IMR-90 (cell line): Measurements from ENCODE around the gene DNAJC11. TPM values are rescaled to one million over a fixed set of nuclear protein-coding genes. Genes with fewer than 3 reads are reported as not detected.

Experiments used
- ATAC-seq: fragments of 200-7000 bp; cut with Tn5 transposase; 2 replicates; pipeline ENCODE4 v1.9.1; 2020; ENCODE audit warnings: low read depth, mild to moderate bottlenecking, moderate library complexity
- BruUV-seq: library from RNA; stranded (reverse); fragments of 400-500 nt; replicated peaks from 2 replicates; lab custom pipeline; 2021; lab: Mats Ljungman, UMichigan
- CTCF ChIA-PET: fragments of 300-600 bp; formaldehyde crosslinking; extraction: SDS; loops from one replicate; lab custom pipeline; 2021; ENCODE audit warnings: antibody characterized with exemption; lab: Yijun Ruan, JAX
- POLR2A ChIA-PET: fragments of 300-600 bp; sonication (Branson Sonifier 250); formaldehyde crosslinking; loops from one replicate; lab custom pipeline; 2022; ENCODE audit warnings: antibody characterized with exemption; ENCODE audit not compliant: unreplicated experiment; lab: Charles Lee
- DNase-seq: peaks from one replicate; pipeline ENCODE4 v3.0.0; 2013
- H2AFZ ChIP-seq: replicated peaks from 2 replicates; pipeline ENCODE3; 2013; ENCODE audit warnings: low read length, mild to moderate bottlenecking; ENCODE audit not compliant: poor library complexity
- H2AK5ac ChIP-seq: 2 replicates; pipeline ENCODE4 v1.6.1; 2013; ENCODE audit warnings: low read depth, low read length, inconsistent platforms
- H2AK9ac ChIP-seq: replicated peaks from 2 replicates; pipeline ENCODE3; 2013; ENCODE audit warnings: mild to moderate bottlenecking, low read depth, low read length, moderate library complexity; ENCODE audit not compliant: poor library complexity
- H2BK120ac ChIP-seq: 2 replicates; pipeline ENCODE4 v1.6.1; 2013; ENCODE audit warnings: low read depth, low read length, inconsistent platforms
- H2BK15ac ChIP-seq: 3 replicates; pipeline ENCODE4 v1.6.1; 2013; ENCODE audit warnings: low read depth, low read length, inconsistent platforms
- H2BK20ac ChIP-seq: 2 replicates; pipeline ENCODE4 v1.6.1; 2013; ENCODE audit warnings: low read depth, mild to moderate bottlenecking, inconsistent platforms, low read length, moderate library complexity
- H2BK5ac ChIP-seq: 2 replicates; pipeline ENCODE4 v1.6.1; 2013; ENCODE audit warnings: mild to moderate bottlenecking, low read depth, low read length, inconsistent platforms; ENCODE audit not compliant: poor library complexity, severe bottlenecking
- H3K14ac ChIP-seq: replicated peaks from 2 replicates; pipeline ENCODE4 v1.6.1; 2013; ENCODE audit warnings: low read depth, low read length, inconsistent platforms
- H3K18ac ChIP-seq: 2 replicates; pipeline ENCODE4 v1.6.1; 2013; ENCODE audit warnings: low read depth, low read length, control low read depth
- H3K23ac ChIP-seq: 2 replicates; pipeline ENCODE4 v1.6.1; 2013; ENCODE audit warnings: low read depth, low read length, inconsistent platforms
- H3K27ac ChIP-seq: 2 replicates; pipeline ENCODE4 v1.5.1; 2013; ENCODE audit warnings: mild to moderate bottlenecking, control low read depth, low read length; ENCODE audit not compliant: insufficient read depth
- H3K27me3 ChIP-seq: 2 replicates; pipeline ENCODE4 v1.6.1; 2013; ENCODE audit warnings: low read length; ENCODE audit not compliant: control insufficient read depth, insufficient read depth
- H3K36me3 ChIP-seq: 2 replicates; pipeline ENCODE4 v1.6.1; 2013; ENCODE audit warnings: low read length, mixed read lengths; ENCODE audit not compliant: control insufficient read depth, insufficient read depth
- H3K4ac ChIP-seq: 2 replicates; pipeline ENCODE4 v1.6.1; 2013; ENCODE audit warnings: low read depth, low read length, inconsistent platforms
- H3K4me1 ChIP-seq: 2 replicates; pipeline ENCODE4 v1.6.1; 2013; ENCODE audit warnings: low read length, mixed read lengths; ENCODE audit not compliant: control insufficient read depth, insufficient read depth
- H3K4me2 ChIP-seq: 2 replicates; pipeline ENCODE4 v1.6.1; 2013; ENCODE audit warnings: low read depth, mild to moderate bottlenecking, control low read depth, low read length, moderate library complexity
- H3K4me3 ChIP-seq: 2 replicates; pipeline ENCODE4 v1.5.1; 2013; ENCODE audit warnings: low read depth, mild to moderate bottlenecking, control low read depth, low read length, moderate library complexity; ENCODE audit not compliant: insufficient read depth
- H3K56ac ChIP-seq: 2 replicates; pipeline ENCODE4 v1.6.1; 2013; ENCODE audit warnings: low read length, inconsistent platforms; ENCODE audit not compliant: insufficient read depth; ENCODE audit errors: extremely low read depth
- H3K79me1 ChIP-seq, 2 experiments: 2 replicates each; pipeline ENCODE4 v1.6.1; 2013; ENCODE audit warnings: low read length in 2 of 2, inconsistent platforms in 1 of 2, low read depth in 1 of 2
- H3K9ac ChIP-seq: 2 replicates; pipeline ENCODE4 v1.6.1; 2013; ENCODE audit warnings: low read depth, low read length, control low read depth
- H3K9me1 ChIP-seq: 2 replicates; pipeline ENCODE4 v1.6.1; 2013; ENCODE audit warnings: low read length, inconsistent platforms; ENCODE audit not compliant: insufficient read depth
- H3K9me3 ChIP-seq: 2 replicates; pipeline ENCODE4 v1.6.1; 2013; ENCODE audit warnings: low read length; ENCODE audit not compliant: control insufficient read depth, insufficient read depth
- H4K20me1 ChIP-seq: 2 replicates; pipeline ENCODE4 v1.6.1; 2013; ENCODE audit warnings: low read length, inconsistent platforms; ENCODE audit not compliant: insufficient read depth
- H4K5ac ChIP-seq: 2 replicates; pipeline ENCODE4 v1.6.1; 2013; ENCODE audit warnings: mild to moderate bottlenecking, low read depth, low read length, control low read depth
- H4K8ac ChIP-seq, 2 experiments: 2 replicates each; pipeline ENCODE4 v1.6.1; 2013; ENCODE audit warnings: low read depth in 2 of 2, low read length in 2 of 2, control low read depth in 1 of 2, inconsistent platforms in 1 of 2
- H4K91ac ChIP-seq: 2 replicates; pipeline ENCODE4 v1.6.1; 2013; ENCODE audit warnings: low read depth, low read length, inconsistent platforms; ENCODE audit not compliant: insufficient read depth
- BHLHE40 ChIP-seq: fragments of 150-350 bp; IDR thresholded peaks from 2 replicates; pipeline ENCODE4 v1.6.1; 2016; ENCODE audit warnings: mild to moderate bottlenecking, low read depth, low read length
- CEBPB ChIP-seq: IDR thresholded peaks from 2 replicates; pipeline ENCODE4 v1.6.1; 2012; ENCODE audit warnings: low read depth, low read length, improper control_type of control experiment
- CHD1 ChIP-seq: IDR thresholded peaks from 2 replicates; pipeline ENCODE4 v1.6.1; 2012; ENCODE audit warnings: low read depth, low read length, improper control_type of control experiment
- FOS ChIP-seq: fragments of 150-350 bp; IDR thresholded peaks from 2 replicates; pipeline ENCODE4 v1.6.1; 2016; ENCODE audit warnings: low read depth, low read length
- MAFK ChIP-seq: IDR thresholded peaks from 2 replicates; pipeline ENCODE4 v1.6.1; 2012; ENCODE audit warnings: low read depth, low read length, improper control_type of control experiment
- MAZ ChIP-seq: IDR thresholded peaks from 2 replicates; pipeline ENCODE4 v1.6.1; 2012; ENCODE audit warnings: low read depth, mild to moderate bottlenecking, low read length, improper control_type of control experiment, moderate library complexity, borderline replicate concordance
- MXI1 ChIP-seq: IDR thresholded peaks from 2 replicates; pipeline ENCODE4 v1.6.1; 2012; ENCODE audit warnings: low read depth, mild to moderate bottlenecking, low read length, moderate library complexity, borderline replicate concordance
- NFE2L2 ChIP-seq: fragments of 150-350 bp; IDR thresholded peaks from 2 replicates; pipeline ENCODE4 v1.6.1; 2016; ENCODE audit warnings: low read depth, mild to moderate bottlenecking, low read length
- POLR2A ChIP-seq: IDR thresholded peaks from 2 replicates; pipeline ENCODE4 v1.6.1; 2012; ENCODE audit warnings: mild to moderate bottlenecking, low read depth, low read length
- RAD21 ChIP-seq: IDR thresholded peaks from 2 replicates; pipeline ENCODE4 v1.6.1; 2012; ENCODE audit warnings: low read length, improper control_type of control experiment
- RCOR1 ChIP-seq: IDR thresholded peaks from 2 replicates; pipeline ENCODE4 v1.6.1; 2012; ENCODE audit warnings: mild to moderate bottlenecking, low read length, improper control_type of control experiment; ENCODE audit not compliant: insufficient replicate concordance
- RFX5 ChIP-seq: IDR thresholded peaks from 2 replicates; pipeline ENCODE4 v1.8.0; 2012; ENCODE audit warnings: low read depth, mild to moderate bottlenecking, low read length, moderate library complexity
- SMC3 ChIP-seq: fragments of 150-350 bp; IDR thresholded peaks from 2 replicates; pipeline ENCODE4 v1.6.1; 2016; ENCODE audit warnings: low read depth, mild to moderate bottlenecking, antibody characterized with exemption, low read length, moderate library complexity
- WGBS, 2 experiments: methylation state at CpG; one replicate each; pipeline versions ENCODE4 v1.1.5 to v1.1.7; 2013; ENCODE audit warnings: missing lambda C conversion rate in 2 of 2; ENCODE audit not compliant: insufficient read length in 1 of 2; ENCODE audit errors: extremely low coverage in 2 of 2; 5-methylcytosine and 5-hydroxymethylcytosine counted together
- dilution Hi-C: fragments of 300-500 bp; cut with HindIII; formaldehyde crosslinking; loops from one replicate; pipeline ENCODE4 v1.14.3; 2018; ENCODE audit warnings: low sequenced_read_pairs; ENCODE audit not compliant: unreplicated experiment
- in situ Hi-C: fragments of 300-500 bp; cut with MboI; formaldehyde crosslinking; loops from 3 replicates; pipeline ENCODE4 v1.14.3; 2019; ENCODE audit warnings: low sequenced_read_pairs, inconsistent platforms, mixed read lengths
- intact Hi-C: fragments of 100-400 bp; cut with micrococcal nuclease; formaldehyde crosslinking; loops from 2 replicates; pipeline ENCODE4 v1.10.0; 2022
- polyA plus RNA-seq, 3 experiments: library from polyadenylated mRNA; depleted of rRNA; stranded (reverse); fragments of >200 nt; gene quantifications; 2 replicates each; pipeline ENCODE4 v1.2.3, GENCODE V29; 2012; ENCODE audit warnings: low replicate concordance in 1 of 3
- total RNA-seq: library from RNA; depleted of rRNA; stranded (reverse); fragments of >200 nt; gene quantifications from 2 replicates; pipeline ENCODE4 v1.2.3, GENCODE V29; 2012
- TF ChIP-seq, protein P1 (sequence below): fragments of 150-350 bp; IDR thresholded peaks from 2 replicates; pipeline ENCODE4 v1.6.1; 2016; ENCODE audit warnings: low read depth, mild to moderate bottlenecking, low read length, moderate library complexity, borderline replicate concordance
- TF ChIP-seq, protein P2 (sequence below): conservative IDR thresholded peaks from 2 replicates; pipeline ENCODE4 v1.5.1; 2012; ENCODE audit warnings: mild to moderate bottlenecking, low read depth, low read length, improper control_type of control experiment
- TF ChIP-seq, protein P3 (sequence below): fragments of 150-350 bp; IDR thresholded peaks from 2 replicates; pipeline ENCODE4 v1.6.1; 2017; ENCODE audit warnings: mild to moderate bottlenecking, antibody characterized with exemption, low read length, low read depth

Gene DNAJC11
- total and polyA plus RNA-seq, 2 of the 4 experiments (the other 2 are of a cell fraction) = 38.7 to 48.5 TPM

DNA sequence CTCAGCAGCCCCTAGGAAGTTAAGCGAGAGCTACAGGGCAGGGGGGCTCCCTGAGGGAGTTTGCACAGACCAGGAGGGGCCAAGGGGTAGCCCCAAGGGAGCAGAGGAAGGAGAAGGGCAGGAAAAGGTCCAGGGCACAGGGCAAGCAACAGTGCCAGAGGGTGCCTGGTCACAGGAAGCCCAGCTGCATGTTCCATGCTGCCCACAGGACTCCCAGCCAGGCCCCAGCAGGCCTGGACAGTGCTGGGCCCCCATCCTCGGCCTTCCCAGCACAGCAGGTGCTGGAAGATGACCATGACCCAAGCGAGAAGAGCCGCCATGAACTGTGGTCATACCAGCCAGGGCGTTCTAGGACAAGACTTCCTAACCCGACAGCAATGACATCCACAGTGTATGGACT lies 110.0 kb downstream of the DNAJC11 start:
- dilution Hi-C loops = no loop called here
- BruUV-seq = no TSS peak

More for the DNA sequence above, 110.0 kb downstream of the DNAJC11 start:
- no peak overlapping the region for H3K18ac ChIP-seq
- POLR2A ChIA-PET = no interaction called here
- no peaks in the 10 kb centered on the region for H3K27me3 ChIP-seq
- 96% methylated on average over 6 of the region's 6 CpGs; no CpG with 5 or more reads in 1 of the 2 experiments for WGBS, 2 experiments
- in situ Hi-C loops = no loop called here
- no peak for TF ChIP-seq MAZ
- TF ChIP-seq CEBPB = no peak
- no peak for TF ChIP-seq CHD1
- no peak for TF ChIP-seq NFE2L2
- TF ChIP-seq RAD21 = no peak
- no peak for TF ChIP-seq MXI1
- TF ChIP-seq, protein P1, sequence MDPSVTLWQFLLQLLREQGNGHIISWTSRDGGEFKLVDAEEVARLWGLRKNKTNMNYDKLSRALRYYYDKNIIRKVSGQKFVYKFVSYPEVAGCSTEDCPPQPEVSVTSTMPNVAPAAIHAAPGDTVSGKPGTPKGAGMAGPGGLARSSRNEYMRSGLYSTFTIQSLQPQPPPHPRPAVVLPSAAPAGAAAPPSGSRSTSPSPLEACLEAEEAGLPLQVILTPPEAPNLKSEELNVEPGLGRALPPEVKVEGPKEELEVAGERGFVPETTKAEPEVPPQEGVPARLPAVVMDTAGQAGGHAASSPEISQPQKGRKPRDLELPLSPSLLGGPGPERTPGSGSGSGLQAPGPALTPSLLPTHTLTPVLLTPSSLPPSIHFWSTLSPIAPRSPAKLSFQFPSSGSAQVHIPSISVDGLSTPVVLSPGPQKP = no peak
- no peak for TF ChIP-seq RCOR1
- TF ChIP-seq, protein P2, sequence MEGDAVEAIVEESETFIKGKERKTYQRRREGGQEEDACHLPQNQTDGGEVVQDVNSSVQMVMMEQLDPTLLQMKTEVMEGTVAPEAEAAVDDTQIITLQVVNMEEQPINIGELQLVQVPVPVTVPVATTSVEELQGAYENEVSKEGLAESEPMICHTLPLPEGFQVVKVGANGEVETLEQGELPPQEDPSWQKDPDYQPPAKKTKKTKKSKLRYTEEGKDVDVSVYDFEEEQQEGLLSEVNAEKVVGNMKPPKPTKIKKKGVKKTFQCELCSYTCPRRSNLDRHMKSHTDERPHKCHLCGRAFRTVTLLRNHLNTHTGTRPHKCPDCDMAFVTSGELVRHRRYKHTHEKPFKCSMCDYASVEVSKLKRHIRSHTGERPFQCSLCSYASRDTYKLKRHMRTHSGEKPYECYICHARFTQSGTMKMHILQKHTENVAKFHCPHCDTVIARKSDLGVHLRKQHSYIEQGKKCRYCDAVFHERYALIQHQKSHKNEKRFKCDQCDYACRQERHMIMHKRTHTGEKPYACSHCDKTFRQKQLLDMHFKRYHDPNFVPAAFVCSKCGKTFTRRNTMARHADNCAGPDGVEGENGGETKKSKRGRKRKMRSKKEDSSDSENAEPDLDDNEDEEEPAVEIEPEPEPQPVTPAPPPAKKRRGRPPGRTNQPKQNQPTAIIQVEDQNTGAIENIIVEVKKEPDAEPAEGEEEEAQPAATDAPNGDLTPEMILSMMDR = no peak
- TF ChIP-seq BHLHE40 = no peak
- no peak for TF ChIP-seq POLR2A
- TF ChIP-seq FOS = no peak
- TF ChIP-seq SMC3 = no peak
- TF ChIP-seq, protein P3, sequence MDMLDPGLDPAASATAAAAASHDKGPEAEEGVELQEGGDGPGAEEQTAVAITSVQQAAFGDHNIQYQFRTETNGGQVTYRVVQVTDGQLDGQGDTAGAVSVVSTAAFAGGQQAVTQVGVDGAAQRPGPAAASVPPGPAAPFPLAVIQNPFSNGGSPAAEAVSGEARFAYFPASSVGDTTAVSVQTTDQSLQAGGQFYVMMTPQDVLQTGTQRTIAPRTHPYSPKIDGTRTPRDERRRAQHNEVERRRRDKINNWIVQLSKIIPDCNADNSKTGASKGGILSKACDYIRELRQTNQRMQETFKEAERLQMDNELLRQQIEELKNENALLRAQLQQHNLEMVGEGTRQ = no peak
- no peak for TF ChIP-seq MAFK
- TF ChIP-seq RFX5 = no peak
- H2AFZ ChIP-seq = no peak overlapping the region
- no peak overlapping the region for H2BK20ac ChIP-seq
- H4K5ac ChIP-seq = no peak overlapping the region
- no peak overlapping the region for H3K4ac ChIP-seq
- H3K23ac ChIP-seq = no peak overlapping the region
- ATAC-seq = no peak
- CTCF ChIA-PET = no interaction called here
- no peak overlapping the region for H2BK15ac ChIP-seq
- H3K14ac ChIP-seq = no peak overlapping the region
- no peak overlapping the region for H3K4me3 ChIP-seq
- no peak overlapping the region for H3K27ac ChIP-seq
- peaks cover 8 to 73% of the 10 kb centered on the region in 2 experiments for H3K79me1 ChIP-seq
- H4K20me1 ChIP-seq = peaks cover 74% of the 10 kb centered on the region
- no peak overlapping the region for H3K56ac ChIP-seq
- H3K4me1 ChIP-seq = no peaks in the 10 kb centered on the region; the same call in 1 of the 2 replicates
- intact Hi-C loops = no loop called here
- H4K8ac ChIP-seq = no peak overlapping the region
- no peaks in the 10 kb centered on the region for H3K9me3 ChIP-seq
- no peak overlapping the region for H2BK120ac ChIP-seq
- no peak overlapping the region for H3K4me2 ChIP-seq
- no peak for DNase-seq
- H2AK9ac ChIP-seq = no peak overlapping the region
- no peaks in the 10 kb centered on the region for H3K9me1 ChIP-seq
- peaks cover 89% of the 10 kb centered on the region for H3K36me3 ChIP-seq
- H2AK5ac ChIP-seq = no peak overlapping the region
- H4K91ac ChIP-seq = no peak overlapping the region
- no peak overlapping the region for H3K9ac ChIP-seq
- H2BK5ac ChIP-seq = no peak overlapping the region
